HL-60 (cell line): Measurements from ENCODE around the gene RHOT2.

Experiments
- CTCF ChIP-seq: IDR thresholded peaks from one replicate; pipeline ENCODE4 v1.5.1; 2011; ENCODE audit warnings: low read length, control low read depth, inconsistent platforms; ENCODE audit not compliant: insufficient read depth
- GABPA ChIP-seq: IDR thresholded peaks from 2 replicates; pipeline ENCODE4 v1.6.1; 2012; ENCODE audit warnings: low read depth
- SPI1 ChIP-seq: IDR thresholded peaks from 2 replicates; pipeline ENCODE4 v1.6.1; 2012; ENCODE audit warnings: low read depth, mild to moderate bottlenecking, borderline replicate concordance
- TF ChIP-seq, protein P1 (sequence below): IDR thresholded peaks from 2 replicates; pipeline ENCODE4 v1.6.1; 2012; ENCODE audit warnings: low read depth; ENCODE audit not compliant: insufficient replicate concordance

- no peak for TF ChIP-seq CTCF
- TF ChIP-seq, protein P1, sequence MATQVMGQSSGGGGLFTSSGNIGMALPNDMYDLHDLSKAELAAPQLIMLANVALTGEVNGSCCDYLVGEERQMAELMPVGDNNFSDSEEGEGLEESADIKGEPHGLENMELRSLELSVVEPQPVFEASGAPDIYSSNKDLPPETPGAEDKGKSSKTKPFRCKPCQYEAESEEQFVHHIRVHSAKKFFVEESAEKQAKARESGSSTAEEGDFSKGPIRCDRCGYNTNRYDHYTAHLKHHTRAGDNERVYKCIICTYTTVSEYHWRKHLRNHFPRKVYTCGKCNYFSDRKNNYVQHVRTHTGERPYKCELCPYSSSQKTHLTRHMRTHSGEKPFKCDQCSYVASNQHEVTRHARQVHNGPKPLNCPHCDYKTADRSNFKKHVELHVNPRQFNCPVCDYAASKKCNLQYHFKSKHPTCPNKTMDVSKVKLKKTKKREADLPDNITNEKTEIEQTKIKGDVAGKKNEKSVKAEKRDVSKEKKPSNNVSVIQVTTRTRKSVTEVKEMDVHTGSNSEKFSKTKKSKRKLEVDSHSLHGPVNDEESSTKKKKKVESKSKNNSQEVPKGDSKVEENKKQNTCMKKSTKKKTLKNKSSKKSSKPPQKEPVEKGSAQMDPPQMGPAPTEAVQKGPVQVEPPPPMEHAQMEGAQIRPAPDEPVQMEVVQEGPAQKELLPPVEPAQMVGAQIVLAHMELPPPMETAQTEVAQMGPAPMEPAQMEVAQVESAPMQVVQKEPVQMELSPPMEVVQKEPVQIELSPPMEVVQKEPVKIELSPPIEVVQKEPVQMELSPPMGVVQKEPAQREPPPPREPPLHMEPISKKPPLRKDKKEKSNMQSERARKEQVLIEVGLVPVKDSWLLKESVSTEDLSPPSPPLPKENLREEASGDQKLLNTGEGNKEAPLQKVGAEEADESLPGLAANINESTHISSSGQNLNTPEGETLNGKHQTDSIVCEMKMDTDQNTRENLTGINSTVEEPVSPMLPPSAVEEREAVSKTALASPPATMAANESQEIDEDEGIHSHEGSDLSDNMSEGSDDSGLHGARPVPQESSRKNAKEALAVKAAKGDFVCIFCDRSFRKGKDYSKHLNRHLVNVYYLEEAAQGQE: no peak
- no peak for TF ChIP-seq SPI1
- no peak for TF ChIP-seq GABPA
Measured at GRCh38 chr16:630249-630814, 37.6 kb upstream of the RHOT2 start.
